G401.6 (cell line): ENCODE results near the gene ZC3H13.

Experiments
- FAIRE-seq: peaks from 2 replicates; lab custom pipeline; 2012; peaks lifted over from hg19 to GRCh38; lab: Jason Lieb, UNC

ZC3H13 gene

GRCh38 chr13:45940061-45940460 is 112.5 kb downstream of the ZC3H13 start:
- FAIRE-seq = no peak

- no peak for FAIRE-seq
These were observed 115.9 kb downstream of the ZC3H13 start for GRCh38 chr13:45936621-45937020.

- no peak for FAIRE-seq
These were observed 118.3 kb downstream of the ZC3H13 start for GRCh38 chr13:45934283-45934682.

- FAIRE-seq = no peak
These were observed 119.2 kb downstream of the ZC3H13 start for GRCh38 chr13:45933203-45933908.

- FAIRE-seq = no peak
These were observed 119.9 kb downstream of the ZC3H13 start for GRCh38 chr13:45932676-45933075.

GRCh38 chr13:45932172-45932571 is 120.4 kb downstream of the ZC3H13 start:
- FAIRE-seq = no peak

- FAIRE-seq = no peak
These were observed 121.3 kb downstream of the ZC3H13 start for GRCh38 chr13:45931211-45931610.

- no peak for FAIRE-seq
These were observed 122.4 kb downstream of the ZC3H13 start for GRCh38 chr13:45930177-45930576.

- no peak for FAIRE-seq
These were observed 123.7 kb downstream of the ZC3H13 start for GRCh38 chr13:45928843-45929242.

- no peak for FAIRE-seq
These were observed 124.4 kb downstream of the ZC3H13 start for GRCh38 chr13:45928176-45928575.

GRCh38 chr13:45926741-45927140 is 125.8 kb downstream of the ZC3H13 start:
- no peak for FAIRE-seq

GRCh38 chr13:45925151-45925550 is 127.4 kb downstream of the ZC3H13 start:
- FAIRE-seq = no peak

- no peak for FAIRE-seq
These were observed 131.3 kb downstream of the ZC3H13 start for GRCh38 chr13:45921162-45921736.

- no peak for FAIRE-seq
These were observed 133.9 kb downstream of the ZC3H13 start for GRCh38 chr13:45918597-45918996.

- FAIRE-seq = no peak
These were observed 135.5 kb downstream of the ZC3H13 start for GRCh38 chr13:45917019-45917418.

- no peak for FAIRE-seq
These were observed 136.7 kb downstream of the ZC3H13 start for GRCh38 chr13:45915686-45916439.

GRCh38 chr13:45909673-45910072 is 142.9 kb downstream of the ZC3H13 start:
- no peak for FAIRE-seq

GRCh38 chr13:45909089-45909488 is 143.5 kb downstream of the ZC3H13 start:
- no peak for FAIRE-seq

GRCh38 chr13:45907503-45907902 is 145.0 kb downstream of the ZC3H13 start:
- FAIRE-seq = no peak
